ENCODE data around the gene AMPD1. TPM values are rescaled to one million over a fixed set of nuclear protein-coding genes. Genes with fewer than 3 reads are reported as not detected.

Gene AMPD1
- polyA plus RNA-seq, 1 donor (not counting 4 experiments of a cell fraction or from before 2014, with no cell fraction given): not detected

- H3K9me1 ChIP-seq (ENCODE audit: control insufficient read depth, extremely low read depth, insufficient read depth, low read length): no peaks in the 10 kb centered on the region
- H3K27me3 ChIP-seq (ENCODE audit: control insufficient read depth, extremely low read depth, insufficient read depth, low read length): no peaks in the 10 kb centered on the region
- no peaks in the 10 kb centered on the region for H3K9me3 ChIP-seq (ENCODE audit: control insufficient read depth, low read depth, low read length)
- no peak overlapping the region for H3K4me2 ChIP-seq (ENCODE audit: control insufficient read depth, extremely low read depth, insufficient read depth, low read depth, low read length)
- H3K36me3 ChIP-seq (ENCODE audit: control insufficient read depth in 2 of 2, extremely low read depth in 1 of 2, insufficient read depth in 2 of 2, low read length in 2 of 2): peaks cover 21 to 40% of the 10 kb centered on the region in 2 experiments
- H3K4me1 ChIP-seq (ENCODE audit: control insufficient read depth, extremely low read depth, insufficient read depth, low read length): no peaks in the 10 kb centered on the region
- no peaks in the 10 kb centered on the region for H4K20me1 ChIP-seq (ENCODE audit: control insufficient read depth, extremely low read depth, insufficient read depth, low read length)
- H3K27ac ChIP-seq (ENCODE audit: control insufficient read depth, insufficient read depth, low read length): no peak overlapping the region
- dilution Hi-C loops (cut with MboI; ENCODE audit: extremely low pct_ligation_motif_present, low sequenced_read_pairs): no loop called here
- H3K9ac ChIP-seq (ENCODE audit: control insufficient read depth, extremely low read depth, insufficient read depth, low read length): no peak overlapping the region
- no peak for TF ChIP-seq EZH2 (IDR thresholded peaks at IDR 0.05; ENCODE audit: low read length)
- TF ChIP-seq CTCF (optimal IDR thresholded peaks at IDR 0.05 in 1 of 3, IDR thresholded peaks at IDR 0.05 in 1 of 3, conservative IDR thresholded peaks at IDR 0.05 in 1 of 3; ENCODE audit: extremely low read depth in 1 of 3, insufficient read depth in 2 of 3, low read length in 3 of 3): no peak
- no peak overlapping the region for H2AFZ ChIP-seq (ENCODE audit: control insufficient read depth, low read length)
- DNase-seq (ENCODE audit: low read depth, low spot score) (no peak), FAIRE-seq (no peak)
- peaks cover 17% of the 10 kb centered on the region for H3K79me2 ChIP-seq (ENCODE audit: control insufficient read depth, insufficient read depth, low read length)
- H3K4me3 ChIP-seq (ENCODE audit: control insufficient read depth in 2 of 3, extremely low read depth in 1 of 3, insufficient read depth in 2 of 3, low read depth in 1 of 3, low read length in 3 of 3): no peak overlapping the region
These were observed 33.2 kb upstream of the AMPD1 start for GRCh38 chr1:114728553-114728952.

GRCh38 chr1:114725230-114725629, 29.9 kb upstream of the AMPD1 start:
- dilution Hi-C loops (cut with MboI; ENCODE audit: extremely low pct_ligation_motif_present, low sequenced_read_pairs): no loop called here
- Histone ChIP-seq H3K27ac (ENCODE audit: control insufficient read depth, insufficient read depth, low read length) (no peak overlapping the region), H4K20me1 (ENCODE audit: control insufficient read depth, extremely low read depth, insufficient read depth, low read length) (no peaks in the 10 kb centered on the region), H3K9me3 (ENCODE audit: control insufficient read depth, low read depth, low read length) (no peaks in the 10 kb centered on the region), H3K4me3 (ENCODE audit: control insufficient read depth in 2 of 3, extremely low read depth in 1 of 3, insufficient read depth in 2 of 3, low read depth in 1 of 3, low read length in 3 of 3) (no peak overlapping the region), H3K4me1 (ENCODE audit: control insufficient read depth, extremely low read depth, insufficient read depth, low read length) (no peaks in the 10 kb centered on the region), H3K27me3 (ENCODE audit: control insufficient read depth, extremely low read depth, insufficient read depth, low read length) (no peaks in the 10 kb centered on the region), H3K9me1 (ENCODE audit: control insufficient read depth, extremely low read depth, insufficient read depth, low read length) (no peaks in the 10 kb centered on the region), H3K9ac (ENCODE audit: control insufficient read depth, extremely low read depth, insufficient read depth, low read length) (no peak overlapping the region), H3K36me3 (ENCODE audit: control insufficient read depth in 2 of 2, extremely low read depth in 1 of 2, insufficient read depth in 2 of 2, low read length in 2 of 2) (peaks cover 18 to 39% of the 10 kb centered on the region in 2 experiments), H2AFZ (ENCODE audit: control insufficient read depth, low read length) (no peak overlapping the region), H3K4me2 (ENCODE audit: control insufficient read depth, extremely low read depth, insufficient read depth, low read depth, low read length) (no peak overlapping the region), H3K79me2 (ENCODE audit: control insufficient read depth, insufficient read depth, low read length) (peaks cover 6% of the 10 kb centered on the region)
- TF ChIP-seq EZH2 (IDR thresholded peaks at IDR 0.05; ENCODE audit: low read length) (no peak), CTCF (optimal IDR thresholded peaks at IDR 0.05 in 1 of 3, IDR thresholded peaks at IDR 0.05 in 1 of 3, conservative IDR thresholded peaks at IDR 0.05 in 1 of 3; ENCODE audit: extremely low read depth in 1 of 3, insufficient read depth in 2 of 3, low read length in 3 of 3) (no peak)
- DNase-seq (ENCODE audit: low read depth, low spot score) (no peak), FAIRE-seq (no peak)

Measured in keratinocyte (primary cell).